ENCODE data around the gene TMSB10.
A peak's percentile ranks its signal among the peaks of the same experiment; 100 is the strongest.
"Not testable (repeated sequence)": the region's sequence is repeated elsewhere in the genome, so short reads cannot be mapped to it uniquely, and the experiment has no call there.

Gene TMSB10

DNA sequence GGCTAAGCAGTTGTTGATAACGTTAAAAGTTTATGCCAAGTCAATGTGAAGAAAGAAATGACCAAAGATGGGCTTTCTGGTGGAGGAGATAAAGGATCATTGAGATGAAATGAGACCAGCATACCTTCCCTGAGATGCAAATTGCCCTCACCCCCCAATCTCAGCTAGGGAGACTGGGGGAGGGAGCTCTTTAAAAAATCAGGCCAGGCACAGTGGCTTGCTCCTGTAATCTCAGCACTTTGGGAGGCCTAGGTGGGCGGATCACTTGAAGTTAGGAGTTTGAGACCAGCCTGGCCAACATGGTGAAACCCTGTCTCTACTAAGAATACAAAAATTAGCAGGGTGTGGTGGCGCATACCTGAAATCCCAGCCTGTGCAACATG is 34.6 kb downstream of the TMSB10 start:
- no peak for DNase-seq

DNA sequence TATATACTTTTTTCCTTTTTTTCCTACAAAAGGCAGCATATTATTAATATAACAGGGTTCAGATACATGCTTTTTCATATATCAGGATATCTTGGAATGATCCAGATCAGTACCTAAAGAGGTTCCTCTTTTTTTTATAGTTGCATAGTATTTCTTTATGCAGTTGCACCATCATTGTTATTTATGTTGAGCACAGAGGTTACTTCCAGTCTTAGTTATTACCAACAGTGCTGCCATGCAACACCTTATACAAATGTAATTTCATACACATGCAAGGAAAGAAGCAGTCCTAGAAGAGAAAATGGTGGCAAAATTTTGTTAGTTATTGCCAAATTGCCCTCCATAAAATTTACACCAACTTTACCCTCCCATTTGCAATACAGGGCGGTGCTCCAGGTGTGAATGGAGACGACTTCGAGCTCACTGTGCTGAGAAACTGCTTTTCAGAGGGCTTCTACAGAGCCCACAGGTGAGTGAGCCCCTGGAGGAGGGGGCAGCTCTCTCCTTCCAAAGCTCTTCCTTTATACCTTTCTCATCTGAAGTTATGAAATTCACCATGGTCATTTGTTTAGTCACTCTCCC is 35.5 kb downstream of the TMSB10 start:
- DNase-seq, result no peak

DNA sequence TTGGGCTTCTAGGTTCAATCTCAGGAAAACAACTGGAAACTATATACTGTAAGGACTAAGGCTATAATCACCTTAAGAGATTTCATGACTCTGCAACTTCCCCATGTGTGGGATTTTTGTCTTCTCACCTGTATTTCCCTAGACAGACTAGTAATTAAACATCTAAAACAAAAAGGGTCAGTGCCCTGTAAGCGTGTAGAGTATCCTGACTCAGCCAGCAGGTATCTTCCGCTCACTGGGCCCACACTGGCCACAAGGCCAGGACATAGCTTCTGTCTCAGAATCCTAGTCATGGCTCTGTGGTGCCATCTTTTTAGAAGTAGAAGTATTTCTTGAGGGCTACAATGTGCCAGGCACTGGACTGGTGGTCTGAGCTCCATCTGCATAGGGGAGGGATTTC is 36.7 kb downstream of the TMSB10 start:
- DNase-seq, result no peak

DNA sequence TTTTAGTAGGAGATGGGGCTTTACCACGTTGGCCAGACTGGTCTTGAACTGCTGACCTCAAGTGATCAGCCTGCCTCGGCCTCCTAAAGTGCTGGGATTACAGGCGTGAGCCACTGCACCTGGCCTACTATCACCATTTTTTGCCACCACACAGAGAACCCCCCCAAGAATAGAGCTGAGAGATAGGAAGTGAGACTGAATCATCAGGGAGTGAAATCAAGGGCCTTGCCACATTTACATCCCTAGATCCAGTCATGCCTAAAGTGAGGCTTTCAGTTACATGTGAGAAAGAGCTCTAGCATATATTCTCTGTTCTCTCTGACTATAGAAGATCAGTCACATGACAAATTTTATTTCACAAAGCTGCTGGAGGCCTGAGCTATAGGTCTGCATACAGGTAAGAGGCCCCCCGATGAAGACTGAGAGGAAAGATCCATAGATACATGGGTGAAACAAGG is 37.5 kb downstream of the TMSB10 start:
- no peak for DNase-seq

DNA sequence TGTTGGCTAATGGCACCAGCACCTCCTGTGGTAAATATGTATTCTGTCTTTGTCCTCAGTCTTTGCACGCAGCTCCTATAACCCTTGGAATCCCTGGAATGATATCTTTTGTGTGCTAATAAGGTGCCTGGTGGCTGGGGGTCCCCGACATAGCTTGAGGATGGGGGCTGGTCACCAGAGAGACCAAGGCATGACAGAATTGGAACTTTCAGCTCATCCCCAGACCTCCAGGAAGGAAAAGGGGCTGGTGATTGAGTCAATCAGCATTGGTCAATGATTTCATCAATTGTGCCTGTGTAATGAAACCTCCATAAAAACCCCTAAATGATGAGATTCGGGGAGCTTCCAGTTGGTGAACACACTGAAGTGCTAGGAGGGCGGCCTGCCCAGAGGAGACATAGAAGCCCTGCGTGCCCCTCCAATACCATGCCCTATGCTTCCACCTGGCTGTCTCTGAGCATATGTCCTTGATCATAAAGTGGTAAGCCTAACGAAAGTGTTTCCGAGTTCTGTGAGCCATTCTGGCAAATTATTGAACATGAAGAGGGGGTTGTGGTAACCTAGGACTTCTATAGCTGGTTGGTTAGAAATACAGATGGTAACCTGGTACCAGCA is 38.9 kb downstream of the TMSB10 start:
- no peak for DNase-seq

DNA sequence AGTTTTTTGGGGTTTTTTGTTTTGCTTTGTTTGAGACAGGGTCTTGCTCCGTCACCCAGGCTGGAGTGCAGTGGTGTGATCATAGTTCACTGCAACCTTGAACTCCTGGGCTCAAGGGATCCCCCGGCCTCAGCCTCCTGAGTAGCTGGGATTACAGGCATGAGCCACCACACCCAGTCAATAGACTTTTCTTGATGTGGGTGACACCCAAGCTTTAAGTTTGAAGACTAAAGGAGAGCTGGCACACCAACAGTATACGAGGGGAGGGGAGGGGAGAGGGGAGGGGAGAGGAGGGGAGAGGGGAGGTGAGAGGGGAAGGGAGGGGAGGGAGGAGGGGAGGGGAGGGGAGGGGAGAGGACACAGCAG is 40.4 kb downstream of the TMSB10 start:
- not testable (repeated sequence) for DNase-seq

DNA sequence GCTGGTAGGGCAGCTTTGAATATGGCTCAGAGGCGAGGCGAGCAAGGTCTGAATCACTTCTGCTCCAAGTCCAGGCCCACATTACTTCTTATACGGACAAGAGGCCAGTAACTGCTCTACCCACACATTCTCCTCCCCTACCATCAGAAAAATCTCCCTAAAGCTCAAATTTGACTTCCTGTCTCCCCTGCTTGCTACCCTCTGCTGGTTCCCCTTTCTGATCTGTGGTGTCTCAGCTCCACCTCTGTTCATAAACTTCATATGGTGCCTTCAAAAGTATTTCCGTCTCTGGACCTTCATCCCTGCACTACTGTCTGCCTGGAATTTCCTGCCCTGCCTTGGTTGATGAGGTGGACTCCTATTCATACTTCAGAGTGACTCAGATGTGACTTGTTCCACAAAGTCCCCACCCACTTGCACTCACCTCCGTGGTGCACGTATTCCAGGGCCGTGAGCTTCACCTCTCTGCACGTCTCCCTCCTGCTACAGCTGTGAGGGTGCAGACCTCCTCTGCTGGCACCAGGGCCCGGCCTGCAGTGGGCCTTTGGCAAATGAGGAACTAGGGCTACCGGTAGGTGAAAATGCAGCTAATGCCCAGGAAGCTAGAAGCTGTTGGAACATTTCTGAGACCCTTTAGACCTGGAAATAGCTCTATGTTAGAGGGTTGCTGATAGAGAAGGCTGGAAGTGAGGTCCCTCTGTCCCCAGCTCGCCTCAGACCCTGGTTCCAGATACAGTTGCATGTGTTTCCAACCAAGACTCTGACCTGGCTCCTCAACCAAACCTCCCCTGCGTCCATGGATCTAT is 41.0 kb downstream of the TMSB10 start:
- DNase-seq, result peak; percentile 56

DNA sequence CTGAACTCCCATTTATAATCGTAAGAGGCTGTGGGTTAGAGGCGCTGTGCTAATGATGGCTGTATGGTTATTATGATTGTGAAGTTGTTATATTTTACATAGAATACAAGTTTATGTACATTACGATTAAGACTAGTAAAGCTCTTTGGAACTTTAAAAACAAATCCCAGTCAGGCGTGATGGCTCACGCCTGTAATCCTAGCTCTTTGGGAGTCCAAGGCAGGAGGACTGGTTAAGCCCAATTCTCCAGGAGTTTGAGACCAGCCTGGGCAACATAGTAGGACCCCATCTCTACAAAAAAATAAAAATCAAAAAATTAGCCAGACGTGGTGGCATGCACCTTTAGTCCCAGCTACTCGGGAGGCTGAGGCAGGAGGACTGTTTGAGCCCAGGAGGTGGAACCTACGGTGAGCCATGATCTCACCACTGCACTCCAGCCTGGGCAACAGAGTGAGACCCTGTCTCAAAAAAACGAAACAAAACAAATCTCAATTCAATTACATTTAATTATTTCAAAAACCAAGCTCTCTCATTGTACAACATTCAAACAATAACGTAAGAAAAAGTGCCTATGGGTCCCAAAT is 41.6 kb downstream of the TMSB10 start:
- no peak for DNase-seq

DNA sequence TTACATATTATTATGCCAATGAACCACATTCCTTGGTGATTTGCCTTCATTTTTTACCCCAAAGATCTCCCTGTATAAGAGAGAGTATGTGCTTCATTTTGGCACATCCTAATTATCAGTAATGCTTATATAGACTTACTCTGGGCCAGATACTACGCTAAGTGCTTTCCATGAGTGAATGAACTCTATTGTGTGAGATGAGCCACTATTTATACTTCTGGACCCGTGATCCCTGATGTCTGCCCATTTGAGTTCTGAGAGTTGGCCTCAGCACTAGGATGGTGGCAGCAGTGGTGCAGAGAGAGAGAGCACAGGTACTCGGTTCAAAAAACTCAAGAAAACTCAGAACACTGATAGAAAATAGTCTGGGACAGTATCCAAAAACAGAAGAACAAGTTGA is 48.1 kb downstream of the TMSB10 start:
- no peak for DNase-seq

DNA sequence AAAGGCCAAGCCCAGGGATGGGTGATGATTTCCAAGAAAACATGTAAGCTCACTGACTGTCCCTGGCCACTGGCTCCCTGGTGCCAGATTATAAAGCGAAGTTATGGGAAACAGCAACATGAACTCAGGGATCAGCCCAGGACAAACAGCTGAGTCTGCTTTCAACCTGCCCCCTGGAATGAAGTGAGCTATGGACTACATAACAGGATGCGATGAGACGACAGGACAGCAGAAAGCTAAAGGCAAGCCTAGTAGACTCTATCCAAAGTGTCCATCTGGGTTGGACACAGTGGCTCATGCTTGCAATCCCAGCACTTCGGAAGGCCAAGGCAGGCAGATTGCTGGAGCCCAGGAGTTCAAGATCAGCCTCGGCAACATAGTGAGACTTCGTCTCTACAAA is 48.9 kb downstream of the TMSB10 start:
- DNase-seq, result no peak
